LNCAP (cell line): ENCODE measurements around the gene ITM2C.
A peak's percentile ranks its signal among the peaks of the same experiment; 100 is the strongest.

Experiments
- TF ChIP-seq, protein P1 (sequence below): fragments of 450-650 bp; IDR thresholded peaks from 2 replicates; pipeline ENCODE4 v1.5.1; 2017; ENCODE audit warnings: mild to moderate bottlenecking

Gene ITM2C

DNA sequence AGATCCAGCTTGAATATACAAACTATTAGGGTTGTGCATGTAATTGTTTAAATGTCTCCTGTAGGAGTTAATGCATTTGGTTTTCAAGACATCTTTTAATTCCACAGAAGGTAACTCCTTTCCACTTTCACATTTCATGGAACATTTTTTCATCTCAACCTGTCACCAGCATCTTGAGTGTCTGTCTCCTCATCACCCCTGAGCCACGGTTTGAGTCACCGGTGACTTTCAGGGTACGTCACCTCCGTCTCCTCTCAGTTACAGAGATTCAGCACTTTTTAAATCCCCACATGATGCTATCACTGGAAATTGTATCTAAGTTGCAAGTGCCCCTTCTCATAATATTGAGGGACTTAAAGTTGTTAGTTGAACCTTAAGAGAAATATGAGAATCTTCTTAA lies 35.0 kb downstream of the ITM2C start:
- TF ChIP-seq, protein P1, sequence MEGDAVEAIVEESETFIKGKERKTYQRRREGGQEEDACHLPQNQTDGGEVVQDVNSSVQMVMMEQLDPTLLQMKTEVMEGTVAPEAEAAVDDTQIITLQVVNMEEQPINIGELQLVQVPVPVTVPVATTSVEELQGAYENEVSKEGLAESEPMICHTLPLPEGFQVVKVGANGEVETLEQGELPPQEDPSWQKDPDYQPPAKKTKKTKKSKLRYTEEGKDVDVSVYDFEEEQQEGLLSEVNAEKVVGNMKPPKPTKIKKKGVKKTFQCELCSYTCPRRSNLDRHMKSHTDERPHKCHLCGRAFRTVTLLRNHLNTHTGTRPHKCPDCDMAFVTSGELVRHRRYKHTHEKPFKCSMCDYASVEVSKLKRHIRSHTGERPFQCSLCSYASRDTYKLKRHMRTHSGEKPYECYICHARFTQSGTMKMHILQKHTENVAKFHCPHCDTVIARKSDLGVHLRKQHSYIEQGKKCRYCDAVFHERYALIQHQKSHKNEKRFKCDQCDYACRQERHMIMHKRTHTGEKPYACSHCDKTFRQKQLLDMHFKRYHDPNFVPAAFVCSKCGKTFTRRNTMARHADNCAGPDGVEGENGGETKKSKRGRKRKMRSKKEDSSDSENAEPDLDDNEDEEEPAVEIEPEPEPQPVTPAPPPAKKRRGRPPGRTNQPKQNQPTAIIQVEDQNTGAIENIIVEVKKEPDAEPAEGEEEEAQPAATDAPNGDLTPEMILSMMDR = no peak

DNA sequence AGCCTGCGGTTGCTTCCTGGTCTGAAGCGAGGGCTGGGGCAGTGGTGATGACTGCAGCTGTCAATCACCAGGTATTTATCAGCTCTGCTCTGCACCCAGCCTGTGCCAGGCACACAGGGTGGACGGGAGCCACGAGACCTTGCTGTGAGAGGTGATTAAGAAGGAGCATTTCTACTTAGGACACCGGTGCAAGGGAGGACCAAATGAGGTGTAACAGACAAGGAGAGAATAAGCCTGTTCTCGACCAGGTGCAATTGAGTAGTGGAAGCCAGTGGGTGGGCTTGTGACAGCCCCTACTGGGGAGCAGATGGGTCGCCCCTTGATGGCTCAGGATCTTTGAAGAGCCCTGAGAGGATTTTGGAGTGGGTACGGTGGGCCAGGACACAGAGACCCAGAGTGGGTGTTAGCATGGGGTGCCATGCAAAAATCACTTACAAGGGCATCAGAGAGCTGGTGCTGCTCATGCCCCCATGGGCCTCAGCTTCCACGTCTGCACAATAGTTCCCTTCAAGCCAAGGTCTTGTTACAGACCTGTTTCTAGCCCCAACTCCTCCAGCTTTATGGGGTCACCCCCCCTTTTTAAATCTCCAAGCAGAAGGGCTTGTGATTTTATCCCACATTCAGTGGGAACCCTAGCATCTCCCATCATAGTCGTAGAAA lies 35.7 kb downstream of the ITM2C start:
- TF ChIP-seq, protein P1 = no peak

DNA sequence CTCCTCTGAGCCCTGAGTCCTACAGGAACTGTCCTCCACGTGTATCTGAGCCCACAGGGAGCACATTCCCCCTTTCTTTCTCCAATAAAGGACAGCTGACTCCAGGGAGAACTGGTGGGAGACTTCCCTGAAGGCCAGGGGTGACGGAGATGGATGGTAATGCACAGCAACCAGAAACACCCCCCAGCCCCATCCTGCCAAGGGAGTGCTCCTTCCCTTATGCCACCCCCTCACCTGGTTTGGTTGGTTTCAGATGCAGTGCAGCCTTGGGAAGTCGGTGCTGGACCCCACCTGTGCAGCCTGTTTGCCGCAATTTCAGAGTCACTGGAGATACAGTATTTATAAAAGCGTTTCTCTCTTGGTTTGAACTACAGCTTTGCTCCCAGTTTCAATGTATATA lies 36.3 kb downstream of the ITM2C start:
- TF ChIP-seq, protein P1 = no peak

DNA sequence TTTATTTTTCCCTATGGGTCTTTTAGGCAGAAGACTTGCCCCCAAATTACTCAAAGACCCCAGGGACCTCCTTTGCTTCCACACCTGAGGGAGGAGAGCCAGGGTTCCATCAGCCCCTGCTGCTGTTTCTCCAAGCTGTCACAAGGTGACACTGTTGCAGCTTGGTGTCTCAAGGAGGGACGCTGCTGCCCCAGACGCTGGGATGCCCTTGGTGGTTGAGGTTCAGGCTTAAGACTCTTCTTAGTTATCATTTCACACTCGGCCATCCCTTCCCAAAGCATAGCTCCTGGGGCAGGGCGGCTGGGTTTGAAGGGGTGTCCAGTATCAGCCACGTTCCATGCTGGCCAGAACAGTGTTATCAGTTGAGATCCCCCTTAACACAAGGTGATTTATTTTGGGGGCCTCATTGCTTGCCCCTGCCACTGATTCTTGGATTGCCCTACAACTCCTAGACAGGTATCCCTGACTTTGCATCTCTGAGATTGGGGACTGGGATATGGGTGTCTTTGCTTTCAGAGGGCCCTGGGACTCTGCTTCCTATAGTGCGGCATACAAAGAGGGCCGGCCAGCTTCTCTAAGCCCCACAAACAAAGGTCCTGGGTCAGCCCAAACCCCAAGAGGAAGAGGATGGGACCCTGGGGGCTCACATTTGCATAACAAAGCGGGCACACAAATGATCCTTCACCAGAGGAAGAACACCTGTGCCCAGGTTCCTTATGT lies 37.6 kb downstream of the ITM2C start:
- TF ChIP-seq, protein P1 = peak; percentile 76

DNA sequence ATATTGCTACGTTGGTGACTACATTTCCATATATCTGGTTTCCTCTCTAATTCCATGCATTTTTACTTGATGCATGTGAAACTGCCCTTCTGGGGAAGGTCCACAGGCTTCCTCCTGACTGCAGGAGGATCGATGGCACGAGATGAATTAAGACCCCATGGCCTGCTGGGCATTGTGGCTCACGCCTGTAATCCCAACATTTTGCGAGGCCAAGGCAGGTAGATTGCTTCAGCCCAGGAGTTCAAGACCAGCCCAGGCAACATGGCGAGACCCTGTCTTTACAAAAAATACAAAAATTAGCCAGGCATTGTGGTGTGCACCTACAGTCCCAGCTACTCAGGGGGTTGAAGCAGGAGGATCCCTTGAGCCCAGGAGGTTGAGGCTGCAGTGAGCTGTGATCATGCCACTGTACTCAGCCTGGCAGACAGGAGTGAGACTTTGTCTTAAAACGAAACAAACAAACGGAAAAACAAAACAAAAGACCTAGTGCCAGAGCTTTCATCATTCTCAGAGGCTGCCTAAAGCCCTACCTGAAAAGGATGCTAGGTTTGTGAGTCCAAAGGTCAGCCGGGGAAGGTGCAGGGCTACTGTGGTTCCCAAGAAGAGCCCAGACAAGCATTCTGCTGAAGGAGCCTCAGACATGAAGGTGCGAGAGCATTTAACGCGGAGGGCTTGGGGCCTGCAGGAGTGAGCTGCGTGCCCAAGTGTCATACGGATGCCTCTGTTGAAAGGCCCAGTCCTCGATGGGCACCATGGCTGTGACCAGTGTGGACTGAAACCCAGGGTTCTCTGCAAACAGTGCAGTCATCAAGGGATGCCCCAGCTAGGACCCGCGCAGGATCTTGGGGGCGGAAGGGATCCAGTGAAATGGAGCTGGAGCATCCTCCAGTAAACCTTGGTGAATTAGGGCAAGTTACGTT lies 38.7 kb downstream of the ITM2C start:
- TF ChIP-seq, protein P1 = no peak

DNA sequence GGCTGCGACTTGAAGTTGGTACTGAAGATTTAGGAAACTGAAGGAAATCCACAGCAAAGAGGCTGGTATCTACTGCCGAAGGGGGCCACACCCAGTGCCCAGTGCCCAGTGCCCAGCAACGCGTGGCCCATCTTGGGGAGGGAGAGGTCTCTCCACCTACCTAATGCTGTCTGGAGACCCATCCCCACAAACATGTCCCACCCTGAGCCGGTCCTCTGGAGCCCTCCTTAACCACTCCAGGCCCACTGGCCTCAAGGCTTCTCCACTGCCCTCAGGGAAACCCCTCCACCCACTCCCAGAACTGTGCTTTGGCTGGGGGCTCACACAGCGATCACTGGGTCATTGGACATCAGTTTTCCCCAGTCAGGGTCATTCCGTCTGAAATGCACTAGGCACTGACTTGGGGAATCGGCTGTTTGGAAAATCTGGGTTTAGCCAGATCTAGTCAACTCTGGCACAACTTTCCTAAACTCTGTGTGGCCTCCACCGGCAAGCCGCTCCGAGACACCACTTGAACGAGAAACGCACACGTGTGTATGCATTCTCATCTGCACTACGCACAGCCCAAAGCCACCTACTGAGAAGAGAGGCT lies 40.2 kb downstream of the ITM2C start:
- TF ChIP-seq, protein P1 = no peak
